Skeletal muscle satellite cell (primary cell): ENCODE measurements around the gene EXOC6B.

ENCODE experiments used
- H3K27me3 ChIP-seq: 2 replicates; pipeline ENCODE4 v1.7.0; 2013; ENCODE audit warnings: low read length; ENCODE audit not compliant: control insufficient read depth, insufficient read depth
- H3K36me3 ChIP-seq: 2 replicates; pipeline ENCODE4 v1.7.0; 2013; ENCODE audit warnings: mild to moderate bottlenecking, control low read depth, low read length; ENCODE audit not compliant: insufficient read depth
- H3K4me1 ChIP-seq: 2 replicates; pipeline ENCODE4 v1.7.0; 2013; ENCODE audit warnings: low read length; ENCODE audit not compliant: control insufficient read depth, insufficient read depth
- H3K4me2 ChIP-seq: 2 replicates; pipeline ENCODE4 v1.7.0; 2013; ENCODE audit warnings: mild to moderate bottlenecking, low read length
- H3K4me3 ChIP-seq: 2 replicates; pipeline ENCODE4 v1.7.0; 2013; ENCODE audit warnings: low read length
- H3K9ac ChIP-seq: 2 replicates; pipeline ENCODE4 v1.7.0; 2013; ENCODE audit warnings: mild to moderate bottlenecking, low read depth, low read length, moderate library complexity
- H3K9me3 ChIP-seq: replicated peaks from 2 replicates; pipeline ENCODE4 v1.7.0; 2013; ENCODE audit warnings: mild to moderate bottlenecking, control low read depth, low read length

EXOC6B gene

DNA sequence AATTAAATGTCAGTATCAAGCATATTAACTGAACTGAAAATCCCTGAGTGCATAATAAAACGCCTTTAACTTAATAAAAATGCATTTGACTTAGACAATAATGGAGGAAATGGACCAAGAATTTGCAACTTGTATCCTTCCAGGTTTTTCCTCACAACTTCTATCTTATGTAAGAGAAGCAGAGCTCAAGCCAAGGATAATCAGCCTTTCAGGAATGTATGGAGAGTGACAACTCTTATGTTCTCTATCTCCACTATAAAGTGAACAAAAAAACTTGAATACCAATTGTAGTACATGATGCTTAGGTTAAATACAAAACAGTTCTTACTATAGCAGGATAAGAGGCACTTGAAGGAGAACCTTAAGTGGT, 613.4 kb downstream of the EXOC6B start:
- Histone ChIP-seq H3K4me2 (no peak overlapping the region), H3K4me1 (peaks cover 8% of the 10 kb centered on the region), H3K27me3 (no peaks in the 10 kb centered on the region), H3K9ac (no peak overlapping the region), H3K4me3 (no peak overlapping the region), H3K36me3 (no peaks in the 10 kb centered on the region), H3K9me3 (no peaks in the 10 kb centered on the region)

DNA sequence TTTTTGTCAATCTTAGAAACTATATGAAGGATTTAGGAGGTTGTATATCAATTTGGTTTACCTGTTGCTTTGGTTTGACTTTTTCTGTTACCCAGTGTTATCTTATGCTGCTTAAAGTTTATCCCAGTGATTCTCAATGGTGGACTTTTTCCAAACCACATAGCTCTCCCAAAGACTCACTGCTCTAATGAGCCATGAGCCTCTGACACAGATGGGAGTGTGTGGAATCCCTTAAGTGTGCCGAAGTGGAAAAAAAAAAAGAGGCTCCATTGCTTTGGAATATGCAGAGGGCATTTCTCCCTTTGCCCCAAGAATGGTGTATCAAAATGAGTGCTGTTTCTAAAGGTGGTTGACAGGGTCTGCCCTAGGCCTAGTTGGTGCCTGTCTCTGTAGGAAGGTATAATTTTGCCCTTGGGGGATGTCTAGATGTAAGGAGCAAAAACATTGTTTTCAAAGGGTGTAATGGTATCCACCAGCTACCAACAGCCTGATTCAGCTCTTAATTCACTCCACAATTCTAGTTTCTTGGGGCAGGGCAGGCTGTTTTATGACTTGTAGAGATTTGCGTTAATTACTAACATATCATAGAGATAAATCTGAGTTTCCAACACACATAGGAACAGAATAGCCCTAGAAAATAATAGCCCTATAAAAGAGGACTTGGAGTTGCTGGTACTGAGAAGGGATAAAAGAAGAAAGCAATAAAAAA, 613.9 kb downstream of the EXOC6B start:
- no peaks in the 10 kb centered on the region for H3K27me3 ChIP-seq
- no peak overlapping the region for H3K4me3 ChIP-seq
- H3K4me1 ChIP-seq = peaks cover 8% of the 10 kb centered on the region
- H3K4me2 ChIP-seq = no peak overlapping the region
- H3K9ac ChIP-seq = no peak overlapping the region
- H3K9me3 ChIP-seq = no peaks in the 10 kb centered on the region
- no peaks in the 10 kb centered on the region for H3K36me3 ChIP-seq

DNA sequence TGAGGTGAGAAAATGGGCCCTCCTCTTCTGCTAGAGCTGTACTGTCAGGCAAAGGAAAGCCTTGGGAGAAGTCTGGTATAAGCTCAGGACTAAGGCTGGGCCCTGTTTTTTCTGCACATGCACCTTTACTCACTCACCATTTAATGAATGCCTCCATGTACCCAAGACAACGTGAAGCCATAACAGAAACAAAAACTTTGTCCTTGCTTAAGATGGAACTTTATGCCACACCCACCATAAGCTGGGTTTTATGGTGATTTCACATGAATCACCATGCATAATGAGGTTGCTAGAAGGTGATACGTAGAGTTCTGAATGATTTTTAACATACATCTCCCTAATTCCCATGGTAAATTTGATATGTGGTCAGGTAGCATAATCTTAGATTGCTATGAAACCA, 614.5 kb downstream of the EXOC6B start:
- Histone ChIP-seq H3K36me3 (no peaks in the 10 kb centered on the region), H3K9me3 (no peaks in the 10 kb centered on the region), H3K9ac (no peak overlapping the region), H3K4me1 (peaks cover 8% of the 10 kb centered on the region), H3K4me2 (no peak overlapping the region), H3K4me3 (no peak overlapping the region), H3K27me3 (no peaks in the 10 kb centered on the region)

DNA sequence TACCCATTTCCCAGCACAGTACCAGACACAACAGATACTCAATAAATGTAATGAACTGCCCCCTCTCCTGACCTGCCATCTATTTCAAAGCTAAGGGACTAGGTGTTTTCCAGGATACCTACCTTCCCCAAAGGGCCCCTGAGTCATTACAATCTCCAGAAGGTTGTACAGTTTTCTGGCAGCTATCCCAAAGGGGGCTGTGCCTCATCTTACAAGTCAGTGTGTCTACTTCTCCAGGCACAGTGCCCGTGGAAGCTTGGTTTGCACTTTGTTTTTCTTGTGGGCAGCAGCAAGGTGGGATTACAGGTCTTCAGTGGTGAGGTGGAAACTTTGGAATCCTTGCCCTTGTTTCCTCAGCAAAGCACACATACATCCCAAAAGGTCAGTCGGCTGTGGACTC, 615.4 kb downstream of the EXOC6B start:
- no peaks in the 10 kb centered on the region for H3K27me3 ChIP-seq
- no peak overlapping the region for H3K4me3 ChIP-seq
- H3K9me3 ChIP-seq = no peaks in the 10 kb centered on the region
- no peak overlapping the region for H3K4me2 ChIP-seq
- H3K9ac ChIP-seq = no peak overlapping the region
- no peaks in the 10 kb centered on the region for H3K36me3 ChIP-seq
- H3K4me1 ChIP-seq = peaks cover 10% of the 10 kb centered on the region

- H3K27me3 ChIP-seq = no peaks in the 10 kb centered on the region
- no peak overlapping the region for H3K9ac ChIP-seq
- H3K36me3 ChIP-seq = no peaks in the 10 kb centered on the region
- no peaks in the 10 kb centered on the region for H3K9me3 ChIP-seq
- no peak overlapping the region for H3K4me3 ChIP-seq
- peaks cover 10% of the 10 kb centered on the region for H3K4me1 ChIP-seq
- no peak overlapping the region for H3K4me2 ChIP-seq
Measured at GRCh38 chr2:72208225-72208624, 617.6 kb downstream of the EXOC6B start.

GRCh38 chr2:72207334-72207733, 618.5 kb downstream of the EXOC6B start:
- no peak overlapping the region for H3K4me2 ChIP-seq
- no peaks in the 10 kb centered on the region for H3K27me3 ChIP-seq
- no peak overlapping the region for H3K9ac ChIP-seq
- no peaks in the 10 kb centered on the region for H3K36me3 ChIP-seq
- no peaks in the 10 kb centered on the region for H3K9me3 ChIP-seq
- peaks cover 10% of the 10 kb centered on the region for H3K4me1 ChIP-seq
- H3K4me3 ChIP-seq = no peak overlapping the region

GRCh38 chr2:72205504-72205881, 620.3 kb downstream of the EXOC6B start:
- H3K36me3 ChIP-seq = no peaks in the 10 kb centered on the region
- no peak overlapping the region for H3K4me2 ChIP-seq
- H3K27me3 ChIP-seq = no peaks in the 10 kb centered on the region
- H3K4me1 ChIP-seq = peaks cover 10% of the 10 kb centered on the region
- H3K9me3 ChIP-seq = no peaks in the 10 kb centered on the region
- no peak overlapping the region for H3K4me3 ChIP-seq
- no peak overlapping the region for H3K9ac ChIP-seq

DNA sequence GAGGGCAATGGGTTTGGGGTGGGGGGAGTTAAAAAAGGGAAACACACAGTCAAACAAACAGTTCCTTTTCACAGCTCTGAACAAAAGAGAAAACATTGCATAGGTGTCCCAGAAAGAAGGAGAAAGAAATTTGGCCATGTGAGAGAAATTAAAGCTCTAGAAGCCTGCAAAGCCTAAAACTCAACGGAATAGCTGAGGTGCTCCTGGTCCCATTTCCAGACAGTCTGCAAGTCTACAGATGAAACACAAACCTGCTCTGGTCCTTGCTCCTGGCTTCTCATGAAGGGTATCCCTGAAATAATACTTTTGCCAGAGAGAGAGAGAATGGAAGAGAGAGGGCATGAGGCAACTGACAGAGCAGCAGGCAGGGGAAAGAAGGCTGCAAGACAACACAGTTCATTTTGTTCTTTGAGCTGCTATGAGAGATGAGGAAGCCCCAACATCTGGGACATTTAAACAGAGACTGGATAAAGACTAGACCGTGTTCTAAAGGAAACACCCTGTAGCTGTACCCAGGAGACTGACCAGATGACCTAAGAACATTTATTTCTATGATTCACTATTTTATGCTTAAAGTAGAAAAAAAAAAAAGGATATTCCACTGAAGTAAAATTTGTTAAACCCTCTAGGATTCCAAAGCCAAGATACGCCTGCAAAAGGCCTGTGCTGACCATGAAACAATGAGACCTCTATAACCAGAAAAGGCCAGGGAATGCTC, 620.9 kb downstream of the EXOC6B start:
- H3K36me3 ChIP-seq = no peaks in the 10 kb centered on the region
- no peak overlapping the region for H3K4me2 ChIP-seq
- H3K9ac ChIP-seq = no peak overlapping the region
- no peak overlapping the region for H3K4me3 ChIP-seq
- H3K27me3 ChIP-seq = no peaks in the 10 kb centered on the region
- peaks cover 10% of the 10 kb centered on the region for H3K4me1 ChIP-seq
- no peaks in the 10 kb centered on the region for H3K9me3 ChIP-seq

DNA sequence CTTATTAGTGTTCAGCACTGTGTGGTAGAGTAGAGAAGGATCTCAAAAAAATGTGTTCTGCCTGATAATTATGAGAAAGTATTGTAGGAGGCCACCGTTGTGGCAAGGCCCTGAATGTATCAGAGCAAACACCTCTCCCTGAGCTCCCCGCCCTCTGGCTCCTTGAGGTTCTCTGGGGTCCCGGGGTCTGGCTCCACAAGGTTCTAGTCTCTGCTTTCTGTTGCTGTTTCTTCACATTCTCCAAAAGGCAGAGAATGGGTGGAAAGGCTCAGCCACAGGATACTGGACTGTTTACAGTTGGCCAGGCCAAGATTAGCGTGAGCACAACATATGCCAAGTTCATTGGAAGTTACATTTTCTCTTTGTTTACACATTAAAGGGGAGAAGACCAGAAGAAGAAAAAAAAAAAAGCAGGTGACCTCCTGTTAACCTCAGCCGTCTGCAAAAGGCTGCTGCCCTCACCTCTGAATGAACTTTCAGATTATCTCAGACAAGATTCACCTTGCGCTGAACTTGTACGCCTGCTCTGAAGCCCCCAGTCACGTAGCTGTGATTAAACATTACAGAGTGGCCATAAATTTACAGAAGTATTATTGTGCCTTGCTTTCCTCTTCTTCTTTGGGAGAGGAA, 621.6 kb downstream of the EXOC6B start:
- Histone ChIP-seq H3K4me3 (no peak overlapping the region), H3K4me1 (peaks cover 13% of the 10 kb centered on the region), H3K9ac (no peak overlapping the region), H3K27me3 (no peaks in the 10 kb centered on the region), H3K9me3 (no peaks in the 10 kb centered on the region), H3K36me3 (no peaks in the 10 kb centered on the region), H3K4me2 (no peak overlapping the region)

DNA sequence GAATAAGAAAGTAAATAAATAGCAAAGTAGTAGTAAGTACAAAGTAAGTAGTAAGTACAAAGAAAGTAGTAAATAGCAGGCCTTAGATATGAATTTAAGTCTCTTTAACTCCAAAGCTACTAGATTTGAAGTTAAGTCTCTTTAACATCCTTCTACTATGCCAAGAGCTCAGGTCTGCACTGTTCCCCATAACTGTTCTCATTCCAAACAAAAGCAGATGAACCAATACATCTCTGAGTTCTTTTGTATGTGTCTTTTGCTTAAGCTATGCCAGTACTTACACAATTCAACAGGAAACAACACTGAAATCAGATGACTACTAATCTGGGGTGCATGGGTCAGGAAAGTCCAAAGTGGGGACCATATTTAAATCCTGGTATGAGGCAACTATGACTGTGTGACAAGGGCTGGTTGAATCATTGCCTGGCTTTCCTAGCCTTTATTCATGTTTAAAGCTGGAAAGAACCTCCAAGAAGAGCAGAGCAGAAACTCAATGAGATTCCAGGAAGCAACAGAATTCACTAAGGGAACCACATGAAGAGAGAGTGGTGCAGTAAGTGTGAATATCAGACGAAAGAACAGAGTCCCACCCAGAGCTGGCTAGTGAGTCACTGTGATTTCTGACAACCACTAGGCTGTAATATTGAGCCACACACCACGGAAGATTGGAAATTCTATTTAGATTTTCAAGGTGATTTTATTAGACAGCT, 627.1 kb downstream of the EXOC6B start:
- no peak overlapping the region for H3K4me3 ChIP-seq
- H3K9ac ChIP-seq = no peak overlapping the region
- H3K4me2 ChIP-seq = no peak overlapping the region
- H3K4me1 ChIP-seq = peaks cover 12% of the 10 kb centered on the region
- no peaks in the 10 kb centered on the region for H3K36me3 ChIP-seq
- H3K9me3 ChIP-seq = no peaks in the 10 kb centered on the region
- H3K27me3 ChIP-seq = no peaks in the 10 kb centered on the region

- peaks cover 3% of the 10 kb centered on the region for H3K4me1 ChIP-seq
- no peak overlapping the region for H3K4me3 ChIP-seq
- no peaks in the 10 kb centered on the region for H3K9me3 ChIP-seq
- H3K4me2 ChIP-seq = no peak overlapping the region
- no peaks in the 10 kb centered on the region for H3K27me3 ChIP-seq
- H3K36me3 ChIP-seq = no peaks in the 10 kb centered on the region
- H3K9ac ChIP-seq = no peak overlapping the region
Measured at GRCh38 chr2:72193723-72194122, 632.1 kb downstream of the EXOC6B start.
